ENCODE data around the gene RAB2B.

DNA sequence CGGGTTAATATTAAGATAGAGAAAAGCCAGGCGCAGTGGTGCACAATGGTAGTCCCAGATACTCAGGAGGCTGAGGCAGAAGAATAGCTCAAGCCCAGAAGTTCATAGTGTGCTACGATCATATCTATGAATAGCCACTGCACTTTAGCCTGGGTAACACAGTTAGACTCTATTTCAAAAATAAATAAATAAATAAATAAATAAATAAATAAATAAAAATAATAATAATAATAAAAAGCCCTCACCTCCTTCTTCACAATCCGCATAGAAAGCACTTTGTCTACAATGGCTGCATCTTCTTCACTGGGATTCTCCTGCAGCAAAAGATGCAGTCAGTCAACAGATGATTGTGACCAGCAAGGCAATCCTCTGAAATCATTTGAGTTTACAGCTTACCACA is 61.4 kb downstream of the RAB2B start:
- TF ChIP-seq CTCF (IDR thresholded peaks at IDR 0.05) (no peak), POLR2A (IDR thresholded peaks at IDR 0.05) (no peak), EP300 (IDR thresholded peaks at IDR 0.05) (no peak)

Measured in tibial nerve (tissue), 4 donors.